ENCODE measurements around the gene ARL14.

ARL14 gene

GRCh38 chr3:160676547-160677303, at the start of gene ARL14:
Gene ARL14, plus strand, starts transcription at chr3:160677160. Its CDS starts 187 bp downstream, at chr3:160677347.
- DNase-seq (ENCODE audit: low read depth, low spot score): no peak

- no peak for DNase-seq (ENCODE audit: low read depth, low spot score)
Observed at GRCh38 chr3:160629491-160629890, 47.5 kb upstream of the ARL14 start.

GRCh38 chr3:160633361-160634083, 43.4 kb upstream of the ARL14 start:
- DNase-seq (ENCODE audit: low read depth, low spot score): no peak

GRCh38 chr3:160635213-160635612, 41.7 kb upstream of the ARL14 start:
- DNase-seq (ENCODE audit: low read depth, low spot score): no peak

- DNase-seq (ENCODE audit: low read depth, low spot score): no peak
Observed at GRCh38 chr3:160637086-160637485, 39.9 kb upstream of the ARL14 start.

- DNase-seq (ENCODE audit: low read depth, low spot score): no peak
Observed at GRCh38 chr3:160638184-160638583, 38.8 kb upstream of the ARL14 start.

GRCh38 chr3:160641665-160642309, 35.2 kb upstream of the ARL14 start:
- DNase-seq (ENCODE audit: low read depth, low spot score): no peak

GRCh38 chr3:160643994-160644393, 33.0 kb upstream of the ARL14 start:
- no peak for DNase-seq (ENCODE audit: low read depth, low spot score)

- DNase-seq (ENCODE audit: low read depth, low spot score): no peak
Observed at GRCh38 chr3:160644491-160644890, 32.5 kb upstream of the ARL14 start.

- no peak for DNase-seq (ENCODE audit: low read depth, low spot score)
Observed at GRCh38 chr3:160648701-160649100, 28.3 kb upstream of the ARL14 start.

GRCh38 chr3:160649596-160649995, 27.4 kb upstream of the ARL14 start:
- no peak for DNase-seq (ENCODE audit: low read depth, low spot score)

- DNase-seq (ENCODE audit: low read depth, low spot score): no peak
Observed at GRCh38 chr3:160653512-160653911, 23.4 kb upstream of the ARL14 start.

- no peak for DNase-seq (ENCODE audit: low read depth, low spot score)
Observed at GRCh38 chr3:160660902-160661301, 16.1 kb upstream of the ARL14 start.

GRCh38 chr3:160661660-160662059, 15.3 kb upstream of the ARL14 start:
- DNase-seq (ENCODE audit: low read depth, low spot score): no peak

- no peak for DNase-seq (ENCODE audit: low read depth, low spot score)
Observed at GRCh38 chr3:160665231-160665630, 11.7 kb upstream of the ARL14 start.

- DNase-seq (ENCODE audit: low read depth, low spot score): no peak
Observed at GRCh38 chr3:160665784-160666526, 11.0 kb upstream of the ARL14 start.

- DNase-seq (ENCODE audit: low read depth, low spot score): no peak
Observed at GRCh38 chr3:160667452-160667851, 9.5 kb upstream of the ARL14 start.

GRCh38 chr3:160668454-160668853, 8.5 kb upstream of the ARL14 start:
- DNase-seq (ENCODE audit: low read depth, low spot score): no peak

GRCh38 chr3:160671231-160671630, 5.7 kb upstream of the ARL14 start:
- DNase-seq (ENCODE audit: low read depth, low spot score): no peak

GRCh38 chr3:160671995-160672394, 5.0 kb upstream of the ARL14 start:
- DNase-seq (ENCODE audit: low read depth, low spot score): no peak

- no peak for DNase-seq (ENCODE audit: low read depth, low spot score)
Observed at GRCh38 chr3:160673188-160673587, 3.8 kb upstream of the ARL14 start.

GRCh38 chr3:160675566-160676124, 1.3 kb upstream of the ARL14 start:
- no peak for DNase-seq (ENCODE audit: low read depth, low spot score)

Measured in smooth muscle cell of the brain vasculature (primary cell).